ENCODE measurements around the gene EIF1. TPM values are rescaled to one million over a fixed set of nuclear protein-coding genes. Genes with fewer than 3 reads are reported as not detected.

The EIF1 gene
- total RNA-seq, 1 donor from 2014 or later = 1,125 TPM

- peaks cover 61% of the 10 kb centered on the region for H3K36me3 ChIP-seq
- no peaks in the 10 kb centered on the region for H3K27me3 ChIP-seq (ENCODE audit: low read depth)
- H3K4me3 ChIP-seq = peak overlapping the region; percentile 91
- TF ChIP-seq, protein P1, sequence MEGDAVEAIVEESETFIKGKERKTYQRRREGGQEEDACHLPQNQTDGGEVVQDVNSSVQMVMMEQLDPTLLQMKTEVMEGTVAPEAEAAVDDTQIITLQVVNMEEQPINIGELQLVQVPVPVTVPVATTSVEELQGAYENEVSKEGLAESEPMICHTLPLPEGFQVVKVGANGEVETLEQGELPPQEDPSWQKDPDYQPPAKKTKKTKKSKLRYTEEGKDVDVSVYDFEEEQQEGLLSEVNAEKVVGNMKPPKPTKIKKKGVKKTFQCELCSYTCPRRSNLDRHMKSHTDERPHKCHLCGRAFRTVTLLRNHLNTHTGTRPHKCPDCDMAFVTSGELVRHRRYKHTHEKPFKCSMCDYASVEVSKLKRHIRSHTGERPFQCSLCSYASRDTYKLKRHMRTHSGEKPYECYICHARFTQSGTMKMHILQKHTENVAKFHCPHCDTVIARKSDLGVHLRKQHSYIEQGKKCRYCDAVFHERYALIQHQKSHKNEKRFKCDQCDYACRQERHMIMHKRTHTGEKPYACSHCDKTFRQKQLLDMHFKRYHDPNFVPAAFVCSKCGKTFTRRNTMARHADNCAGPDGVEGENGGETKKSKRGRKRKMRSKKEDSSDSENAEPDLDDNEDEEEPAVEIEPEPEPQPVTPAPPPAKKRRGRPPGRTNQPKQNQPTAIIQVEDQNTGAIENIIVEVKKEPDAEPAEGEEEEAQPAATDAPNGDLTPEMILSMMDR (IDR thresholded peaks at IDR 0.05; ENCODE audit: borderline replicate concordance) = no peak
- DNase-seq = no peak
- no peaks in the 10 kb centered on the region for H3K9me3 ChIP-seq (replicated peaks)
- H3K27ac ChIP-seq (replicated peaks) = peak overlapping the region; percentile 100
- peaks cover 53% of the 10 kb centered on the region for H3K4me1 ChIP-seq
- intact Hi-C loops (cut with micrococcal nuclease) = no loop called here
Observed at GRCh38 chr17:41690497-41690896, 1.8 kb downstream of the EIF1 start.

- peaks cover 62% of the 10 kb centered on the region for H3K36me3 ChIP-seq
- H3K9me3 ChIP-seq (replicated peaks) = no peaks in the 10 kb centered on the region
- TF ChIP-seq, protein P1 (IDR thresholded peaks at IDR 0.05; ENCODE audit: borderline replicate concordance) = no peak
- H3K4me3 ChIP-seq = peak overlapping the region; percentile 91
- H3K27me3 ChIP-seq (ENCODE audit: low read depth) = no peaks in the 10 kb centered on the region
- peaks cover 60% of the 10 kb centered on the region for H3K4me1 ChIP-seq
- H3K27ac ChIP-seq (replicated peaks) = peak overlapping the region; percentile 31
- intact Hi-C loops (cut with micrococcal nuclease) = no loop called here
- no peak for DNase-seq
Observed at GRCh38 chr17:41691031-41691777, 2.5 kb downstream of the EIF1 start.

- intact Hi-C loops (cut with micrococcal nuclease) = no loop called here
- Histone ChIP-seq H3K36me3 (peaks cover 62% of the 10 kb centered on the region), H3K4me3 (no peak overlapping the region), H3K27me3 (ENCODE audit: low read depth) (no peaks in the 10 kb centered on the region), H3K4me1 (peaks cover 69% of the 10 kb centered on the region), H3K27ac (replicated peaks) (no peak overlapping the region), H3K9me3 (replicated peaks) (no peaks in the 10 kb centered on the region)
- TF ChIP-seq, protein P1 (IDR thresholded peaks at IDR 0.05; ENCODE audit: borderline replicate concordance) = no peak
- no peak for DNase-seq
Observed at GRCh38 chr17:41692722-41693521, 4.2 kb downstream of the EIF1 start.

- H3K4me1 ChIP-seq = peaks cover 56% of the 10 kb centered on the region
- no peaks in the 10 kb centered on the region for H3K9me3 ChIP-seq (replicated peaks)
- no peak for DNase-seq
- intact Hi-C loops (cut with micrococcal nuclease) = no loop called here
- TF ChIP-seq, protein P1 (IDR thresholded peaks at IDR 0.05; ENCODE audit: borderline replicate concordance) = no peak
- H3K36me3 ChIP-seq = peaks cover 53% of the 10 kb centered on the region
- peak overlapping the region; percentile 71 for H3K27ac ChIP-seq (replicated peaks)
- H3K27me3 ChIP-seq (ENCODE audit: low read depth) = no peaks in the 10 kb centered on the region
- no peak overlapping the region for H3K4me3 ChIP-seq
Observed at GRCh38 chr17:41695134-41695661, 6.5 kb downstream of the EIF1 start.

- H3K9me3 ChIP-seq (replicated peaks) = no peaks in the 10 kb centered on the region
- no peaks in the 10 kb centered on the region for H3K27me3 ChIP-seq (ENCODE audit: low read depth)
- DNase-seq = no peak
- H3K4me3 ChIP-seq = no peak overlapping the region
- peaks cover 44% of the 10 kb centered on the region for H3K36me3 ChIP-seq
- intact Hi-C loops (cut with micrococcal nuclease) = no loop called here
- TF ChIP-seq, protein P1 (IDR thresholded peaks at IDR 0.05; ENCODE audit: borderline replicate concordance) = peak; percentile 83
- H3K27ac ChIP-seq (replicated peaks) = peak overlapping the region; percentile 71
- H3K4me1 ChIP-seq = peaks cover 47% of the 10 kb centered on the region
Observed at GRCh38 chr17:41695954-41696757, 7.5 kb downstream of the EIF1 start.
